PC-9 (cell line): Measurements from ENCODE around the gene MYCBPAP. TPM values are rescaled to one million over a fixed set of nuclear protein-coding genes. Genes with fewer than 3 reads are reported as not detected.

ENCODE experiments used
- BruUV-seq: library from RNA; stranded (reverse); fragments of 400-500 nt; replicated peaks from 2 replicates; lab custom pipeline; 2021; lab: Mats Ljungman, UMichigan
- CTCF ChIA-PET: fragments of 300-600 bp; sonication (Branson Sonifier 250); formaldehyde crosslinking; loops from one replicate; lab custom pipeline; 2022; ENCODE audit warnings: antibody characterized with exemption; lab: Charles Lee
- POLR2A ChIA-PET: fragments of 300-600 bp; sonication (Branson Sonifier 250); formaldehyde crosslinking; loops from one replicate; lab custom pipeline; 2022; ENCODE audit warnings: antibody characterized with exemption; ENCODE audit not compliant: unreplicated experiment; lab: Charles Lee
- DNase-seq, 2 experiments: peaks; one replicate each; pipeline versions ENCODE4 v3.0.0 to v3.0.0-alpha.2; 2015 to 2022; ENCODE audit warnings: mixed read lengths in 1 of 2
- H2AFZ ChIP-seq: fragments of 200-600 bp; sonication (generic); 2 replicates; pipeline ENCODE4 v1.8.1; 2017; ENCODE audit warnings: antibody characterized with exemption
- H3F3A ChIP-seq: fragments of 200-600 bp; sonication (generic); 2 replicates; pipeline ENCODE4 v1.8.1; 2017; ENCODE audit warnings: antibody characterized with exemption, mild to moderate bottlenecking, low read depth; ENCODE audit not compliant: insufficient read depth
- H3K27ac ChIP-seq: fragments of 200-600 bp; sonication (generic); 2 replicates; pipeline ENCODE4 v1.6.1; 2016; ENCODE audit warnings: mixed run types
- H3K27me3 ChIP-seq: fragments of 200-600 bp; sonication (generic); 2 replicates; pipeline ENCODE4 v1.6.1; 2016; ENCODE audit warnings: low read depth, mixed run types; ENCODE audit not compliant: insufficient read depth
- H3K36me3 ChIP-seq: fragments of 200-600 bp; sonication (generic); 2 replicates; pipeline ENCODE4 v1.6.1; 2016; ENCODE audit warnings: low read depth, mixed run types
- H3K4me1 ChIP-seq: fragments of 200-600 bp; sonication (generic); replicated peaks from 2 replicates; pipeline ENCODE4 v1.6.1; 2016; ENCODE audit warnings: mixed run types; ENCODE audit not compliant: insufficient read depth
- H3K4me2 ChIP-seq: fragments of 200-600 bp; sonication (generic); 2 replicates; pipeline ENCODE4 v1.6.1; 2017; ENCODE audit warnings: mixed run types
- H3K4me3 ChIP-seq: fragments of 200-600 bp; sonication (generic); 2 replicates; pipeline ENCODE4 v1.6.1; 2016; ENCODE audit warnings: mixed run types
- H3K79me2 ChIP-seq: fragments of 200-600 bp; sonication (generic); 2 replicates; pipeline ENCODE4 v1.6.1; 2017; ENCODE audit warnings: low read depth, mixed run types
- H3K9me2 ChIP-seq: fragments of 200-600 bp; sonication (generic); 2 replicates; pipeline ENCODE4 v1.8.1; 2017; ENCODE audit warnings: mild to moderate bottlenecking; ENCODE audit not compliant: insufficient read depth
- H3K9me3 ChIP-seq: fragments of 200-600 bp; sonication (generic); 2 replicates; pipeline ENCODE4 v1.8.1; 2016; ENCODE audit warnings: low read depth; ENCODE audit not compliant: insufficient read depth
- H4K20me1 ChIP-seq: fragments of 200-600 bp; sonication (generic); 2 replicates; pipeline ENCODE4 v1.8.1; 2017; ENCODE audit not compliant: insufficient read depth
- CTCF ChIP-seq: fragments of 200-600 bp; sonication (generic); conservative IDR thresholded peaks from 2 replicates; pipeline ENCODE4 v1.6.1; 2017; ENCODE audit warnings: mixed run types, antibody characterized with exemption, mild to moderate bottlenecking, moderate library complexity
- EZH2 ChIP-seq: fragments of 200-600 bp; sonication (generic); IDR thresholded peaks from 2 replicates; pipeline ENCODE4 v1.8.0; 2017; ENCODE audit warnings: antibody characterized with exemption, low read depth
- intact Hi-C: fragments of 100-400 bp; cut with micrococcal nuclease; formaldehyde crosslinking; loops from one replicate; pipeline ENCODE4 v1.10.0; 2022; ENCODE audit not compliant: unreplicated experiment
- total RNA-seq: library from RNA; stranded (reverse); gene quantifications from 2 replicates; pipeline ENCODE4 v1.2.3, GENCODE V29; 2021

MYCBPAP gene
- total RNA-seq, 1 experiment from 2014 or later: 4.9 TPM

GRCh38 chr17:50517504-50518383, 9.5 kb downstream of the MYCBPAP start:
- no peaks in the 10 kb centered on the region for H3K36me3 ChIP-seq
- H3K4me3 ChIP-seq: no peak overlapping the region
- peaks cover 9% of the 10 kb centered on the region for H3K4me1 ChIP-seq
- no peaks in the 10 kb centered on the region for H3K9me3 ChIP-seq
- intact Hi-C loops: no loop called here
- no peak overlapping the region for H3K27ac ChIP-seq
- no peaks in the 10 kb centered on the region for H3K9me2 ChIP-seq
- ChIA-PET POLR2A (interaction anchor here (0.5 kb wide), 1 partner anchor 24 kb away, joined by 4 read pairs; no protein-coding TSS in a partner anchor), CTCF (no interaction called here)
- H4K20me1 ChIP-seq: no peaks in the 10 kb centered on the region
- no peak for TF ChIP-seq EZH2
- TF ChIP-seq CTCF: no peak
- H3K79me2 ChIP-seq: no peaks in the 10 kb centered on the region
- H3K4me2 ChIP-seq: no peak overlapping the region
- no peaks in the 10 kb centered on the region for H3K27me3 ChIP-seq
- DNase-seq: no peak
- H2AFZ ChIP-seq: no peak overlapping the region
- H3F3A ChIP-seq: peaks cover 14% of the 10 kb centered on the region
- no TSS peak for BruUV-seq

- Histone ChIP-seq H3K36me3 (no peaks in the 10 kb centered on the region), H3K9me3 (no peaks in the 10 kb centered on the region), H3F3A (peaks cover 14% of the 10 kb centered on the region), H3K27ac (no peak overlapping the region), H3K27me3 (no peaks in the 10 kb centered on the region), H3K4me3 (no peak overlapping the region), H3K79me2 (no peaks in the 10 kb centered on the region), H2AFZ (no peak overlapping the region), H3K4me1 (peaks cover 9% of the 10 kb centered on the region), H4K20me1 (no peaks in the 10 kb centered on the region), H3K9me2 (no peaks in the 10 kb centered on the region), H3K4me2 (no peak overlapping the region)
- intact Hi-C loops: no loop called here
- DNase-seq: no peak
- no TSS peak for BruUV-seq
- POLR2A ChIA-PET: interaction anchor here (0.7 kb wide), 1 partner anchor 238 kb away, joined by 4 read pairs; no protein-coding TSS in a partner anchor
- CTCF ChIA-PET: no interaction called here
- TF ChIP-seq EZH2: no peak
- TF ChIP-seq CTCF: no peak
Measured at GRCh38 chr17:50518384-50519023, 10.3 kb downstream of the MYCBPAP start.

GRCh38 chr17:50519141-50519834, 11.0 kb downstream of the MYCBPAP start:
- intact Hi-C loops: no loop called here
- no TSS peak for BruUV-seq
- Histone ChIP-seq H3K9me2 (no peaks in the 10 kb centered on the region), H2AFZ (no peak overlapping the region), H3K27ac (no peak overlapping the region), H3K4me1 (peaks cover 9% of the 10 kb centered on the region), H3K36me3 (no peaks in the 10 kb centered on the region), H3K79me2 (no peaks in the 10 kb centered on the region), H3K4me3 (no peak overlapping the region), H3K9me3 (no peaks in the 10 kb centered on the region), H3K27me3 (no peaks in the 10 kb centered on the region), H3K4me2 (no peak overlapping the region), H4K20me1 (no peaks in the 10 kb centered on the region), H3F3A (peaks cover 14% of the 10 kb centered on the region)
- no peak for TF ChIP-seq EZH2
- TF ChIP-seq CTCF: no peak
- POLR2A ChIA-PET: interaction anchor here (0.7 kb wide), 1 partner anchor 237 kb away, joined by 4 read pairs; no protein-coding TSS in a partner anchor
- DNase-seq: no peak
- CTCF ChIA-PET: no interaction called here
